H1 (cell line): ENCODE results near the gene BLVRA. TPM values are rescaled to one million over a fixed set of nuclear protein-coding genes. Genes with fewer than 3 reads are reported as not detected.
"Not testable (repeated sequence)": the region's sequence is repeated elsewhere in the genome, so short reads cannot be mapped to it uniquely, and the experiment has no call there.

Source experiments
- CTCF ChIA-PET: fragments of 300-600 bp; sonication (Branson Sonifier 250); formaldehyde crosslinking; loops from one replicate; lab custom pipeline; 2021; ENCODE audit not compliant: partially characterized antibody; lab: Charles Lee
- POLR2A ChIA-PET: fragments of 300-600 bp; sonication (Branson Sonifier 250); formaldehyde crosslinking; loops from one replicate; lab custom pipeline; 2021; ENCODE audit warnings: inconsistent platforms; ENCODE audit not compliant: partially characterized antibody; lab: Charles Lee
- DNase-seq, 2 experiments: peaks; one replicate each; pipeline versions ENCODE4 v3.0.0 to v3.0.0-alpha.2; 2010 to 2022; ENCODE audit warnings: low spot score in 2 of 2, low read depth in 1 of 2, mixed read lengths in 1 of 2
- FAIRE-seq: peaks from 2 replicates; lab custom pipeline; 2011; peaks lifted over from hg19 to GRCh38; lab: Jason Lieb, UNC
- H2AFZ ChIP-seq: 2 replicates; pipeline ENCODE4 v1.8.1; 2012; ENCODE audit warnings: low read length, inconsistent platforms
- H2AK5ac ChIP-seq: 2 replicates; pipeline ENCODE4 v1.6.1; 2013; ENCODE audit warnings: low read depth, low read length
- H2BK120ac ChIP-seq: replicated peaks from 2 replicates; pipeline ENCODE3; 2013; ENCODE audit warnings: low read depth, low read length, inconsistent platforms
- H2BK12ac ChIP-seq: 2 replicates; pipeline ENCODE4 v1.6.1; 2013; ENCODE audit warnings: low read depth, low read length
- H2BK15ac ChIP-seq: 2 replicates; pipeline ENCODE4 v1.6.1; 2013; ENCODE audit warnings: low read length
- H2BK20ac ChIP-seq: 2 replicates; pipeline ENCODE4 v1.6.1; 2013; ENCODE audit warnings: low read length
- H2BK5ac ChIP-seq: 2 replicates; pipeline ENCODE4 v1.6.1; 2013; ENCODE audit warnings: low read depth, low read length
- H3K14ac ChIP-seq: 2 replicates; pipeline ENCODE4 v1.6.1; 2013; ENCODE audit warnings: inconsistent platforms; ENCODE audit not compliant: insufficient read length
- H3K18ac ChIP-seq: 2 replicates; pipeline ENCODE4 v1.6.1; 2013; ENCODE audit warnings: low read length; ENCODE audit errors: extremely low read depth
- H3K23ac ChIP-seq: 2 replicates; pipeline ENCODE4 v1.6.1; 2013; ENCODE audit warnings: inconsistent platforms; ENCODE audit not compliant: insufficient read length
- H3K23me2 ChIP-seq: 2 replicates; pipeline ENCODE4 v1.6.1; 2013; ENCODE audit warnings: low read depth, low read length
- H3K27ac ChIP-seq: 2 replicates; pipeline ENCODE4 v1.6.1; 2011; ENCODE audit warnings: low read depth, low read length, inconsistent platforms
- H3K27me3 ChIP-seq, 4 experiments: replicated peaks in 1 of 4; 1 replicate in 1 of 4; 2 replicates in 3 of 4; pipeline versions ENCODE4 v1.6.1 to v1.8.1; 2011 to 2013; ENCODE audit warnings: low read length in 3 of 4, mild to moderate bottlenecking in 3 of 4, inconsistent platforms in 2 of 4, mixed read lengths in 2 of 4, moderate library complexity in 1 of 4; ENCODE audit not compliant: control insufficient read depth in 3 of 4, insufficient read depth in 3 of 4; ENCODE audit errors: extremely low read depth in 1 of 4
- H3K36me3 ChIP-seq, 4 experiments: 2 replicates each; pipeline versions ENCODE4 v1.6.1 to v1.8.1; 2011 to 2013; ENCODE audit warnings: mild to moderate bottlenecking in 4 of 4, low read length in 3 of 4, moderate library complexity in 2 of 4, control low read depth in 1 of 4, inconsistent platforms in 1 of 4; ENCODE audit not compliant: insufficient read depth in 4 of 4, control insufficient read depth in 2 of 4
- H3K4ac ChIP-seq: replicated peaks from 2 replicates; pipeline ENCODE3; 2013; ENCODE audit warnings: low read length, low read depth, mixed read lengths, inconsistent platforms; ENCODE audit not compliant: insufficient read length
- H3K4me1 ChIP-seq, 4 experiments: replicated peaks in 1 of 4; 1 replicate in 1 of 4; 2 replicates in 3 of 4; pipeline versions ENCODE4 v1.6.1 to v1.8.1; 2011 to 2013; ENCODE audit warnings: low read length in 3 of 4, inconsistent platforms in 2 of 4, mixed read lengths in 1 of 4; ENCODE audit not compliant: insufficient read depth in 4 of 4, control insufficient read depth in 3 of 4
- H3K4me2 ChIP-seq, 2 experiments: 2 replicates each; pipeline versions ENCODE4 v1.6.1 to v1.8.1; 2011 to 2013; ENCODE audit warnings: low read depth in 2 of 2, low read length in 2 of 2, control low read depth in 1 of 2, inconsistent platforms in 1 of 2, mild to moderate bottlenecking in 1 of 2; ENCODE audit not compliant: insufficient read depth in 1 of 2
- H3K4me3 ChIP-seq, 4 experiments: fragments of 200-600, 300-600 bp in 1 of 4; sonication (generic), shearing (Covaris generic), sonication (Bioruptor Twin) in 1 of 4; 2 replicates each; pipeline versions ENCODE4 v1.5.1 to v1.8.1; 2011 to 2016; ENCODE audit warnings: low read length in 4 of 4, low read depth in 3 of 4, control low read depth in 2 of 4, inconsistent platforms in 2 of 4, mild to moderate bottlenecking in 2 of 4, mixed read lengths in 1 of 4, moderate library complexity in 1 of 4; ENCODE audit not compliant: insufficient read depth in 2 of 4; ENCODE audit errors: extremely low read depth in 1 of 4
- H3K56ac ChIP-seq: replicated peaks from 2 replicates; pipeline ENCODE3; 2013; ENCODE audit warnings: low read depth, mild to moderate bottlenecking, mixed read lengths, low read length, inconsistent platforms; ENCODE audit not compliant: insufficient read length
- H3K79me1 ChIP-seq: 2 replicates; pipeline ENCODE4 v1.6.1; 2013; ENCODE audit warnings: low read depth, low read length, control low read depth
- H3K79me2 ChIP-seq, 2 experiments: 2 replicates each; pipeline versions ENCODE4 v1.6.1 to v1.8.1; 2012 to 2013; ENCODE audit warnings: low read length in 2 of 2, mild to moderate bottlenecking in 2 of 2, inconsistent platforms in 1 of 2; ENCODE audit not compliant: insufficient read depth in 2 of 2, control insufficient read depth in 1 of 2
- H3K9ac ChIP-seq, 4 experiments: replicated peaks in 1 of 4; 1 replicate in 1 of 4; 2 replicates in 3 of 4; pipeline versions ENCODE4 v1.6.1 to v1.8.1; 2011 to 2013; ENCODE audit warnings: low read depth in 3 of 4, low read length in 3 of 4, control low read depth in 2 of 4, mild to moderate bottlenecking in 2 of 4, moderate library complexity in 2 of 4, inconsistent platforms in 1 of 4; ENCODE audit errors: extremely low read depth in 1 of 4
- H3K9me3 ChIP-seq, 2 experiments: 2 replicates each; pipeline versions ENCODE4 v1.6.1 to v1.8.1; 2012 to 2013; ENCODE audit warnings: mild to moderate bottlenecking in 2 of 2, moderate library complexity in 2 of 2, control low read depth in 1 of 2, inconsistent platforms in 1 of 2, low read depth in 1 of 2, low read length in 1 of 2, mixed read lengths in 1 of 2; ENCODE audit not compliant: insufficient read depth in 2 of 2
- H4K20me1 ChIP-seq, 2 experiments: replicated peaks in 1 of 2; 2 replicates each; pipeline versions ENCODE3 to v1.8.1; 2011 to 2013; ENCODE audit warnings: inconsistent platforms in 2 of 2, low read length in 2 of 2, mild to moderate bottlenecking in 1 of 2; ENCODE audit not compliant: insufficient read depth in 2 of 2, control insufficient read depth in 1 of 2
- H4K5ac ChIP-seq: 2 replicates; pipeline ENCODE4 v1.6.1; 2013; ENCODE audit warnings: low read length, low read depth, mixed read lengths, inconsistent platforms; ENCODE audit not compliant: insufficient read length
- H4K8ac ChIP-seq: 2 replicates; pipeline ENCODE4 v1.8.0; 2013; ENCODE audit warnings: mild to moderate bottlenecking, moderate library complexity, low read length, inconsistent platforms; ENCODE audit not compliant: insufficient read depth; ENCODE audit errors: extremely low read depth
- H4K91ac ChIP-seq: replicated peaks from 2 replicates; pipeline ENCODE3; 2013; ENCODE audit warnings: low read length, mixed read lengths, inconsistent platforms; ENCODE audit not compliant: insufficient read length
- SP2 ChIP-seq: IDR thresholded peaks from 2 replicates; pipeline ENCODE4 v1.6.1; 2012; ENCODE audit warnings: mild to moderate bottlenecking, low read length, inconsistent platforms
- WGBS, 2 experiments: shearing (Covaris generic) in 1 of 2; methylation state at CpG; one replicate each; pipeline versions ENCODE4 v1.1.6 to v1.1.7; 2013 to 2015; ENCODE audit warnings: low lambda C conversion rate in 2 of 2, mixed read lengths in 2 of 2, inconsistent platforms in 1 of 2, low coverage in 1 of 2, missing lambda C conversion rate in 1 of 2; ENCODE audit not compliant: insufficient replicate concordance in 2 of 2, insufficient coverage in 1 of 2, insufficient read length in 1 of 2; ENCODE audit errors: extremely low coverage in 1 of 2, missing lambda C conversion rate in 1 of 2; 5-methylcytosine and 5-hydroxymethylcytosine counted together
- polyA plus RNA-seq, 7 experiments: library from polyadenylated mRNA; depleted of rRNA in 3 of 7; stranded (reverse) in 5 of 7; unstranded in 2 of 7; fragments of >200 nt in 5 of 7; fragments of 200-250 nt in 2 of 7; gene quantifications; 1 replicate in 5 of 7; 2 replicates in 1 of 7; 4 replicates in 1 of 7; pipeline versions ENCODE4 v1.2.1 to v1.2.3, GENCODE V29; 2011 to 2013; ENCODE audit warnings: missing spikeins in 2 of 7, mixed read lengths in 2 of 7
- total RNA-seq: library from RNA; stranded (reverse); fragmentation: NEBNext Ultra II Directional; extraction: Animal tissue kit (Norgen Biotek cat#: 25700); gene quantifications from 2 replicates; pipeline ENCODE4 v1.2.1, GENCODE V29; 2021
- TF ChIP-seq, protein P1 (sequence below): IDR thresholded peaks from 2 replicates; pipeline ENCODE4 v1.6.1; 2012; ENCODE audit warnings: low read length, inconsistent platforms

BLVRA gene
- total and polyA plus RNA-seq, 2 of the 8 experiments (the other 6 are each of a cell fraction or from before 2014, with no cell fraction given), result 16.1 to 37.1 TPM

DNA sequence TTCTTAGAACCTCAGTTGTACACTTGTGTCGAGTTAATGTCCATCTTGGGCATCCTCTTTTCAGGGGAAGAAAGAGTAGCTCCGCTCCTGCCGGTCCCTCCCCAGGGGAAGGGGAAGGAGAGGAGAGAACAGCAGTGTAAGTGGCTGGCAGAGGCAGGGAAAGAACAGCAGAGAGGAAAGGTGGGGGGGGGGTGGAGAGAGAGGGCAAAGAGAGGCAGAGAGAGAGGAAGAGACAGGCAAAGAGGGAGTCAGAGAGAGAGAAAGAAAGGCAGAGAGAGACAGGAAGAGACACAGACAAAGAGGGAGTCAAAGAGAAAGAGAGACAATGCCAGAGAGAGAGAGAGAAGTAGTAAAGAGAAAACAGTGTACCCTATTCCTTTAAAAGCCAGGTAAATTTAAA lies 56.9 kb downstream of the BLVRA start (continued):
- TF ChIP-seq, protein P1, sequence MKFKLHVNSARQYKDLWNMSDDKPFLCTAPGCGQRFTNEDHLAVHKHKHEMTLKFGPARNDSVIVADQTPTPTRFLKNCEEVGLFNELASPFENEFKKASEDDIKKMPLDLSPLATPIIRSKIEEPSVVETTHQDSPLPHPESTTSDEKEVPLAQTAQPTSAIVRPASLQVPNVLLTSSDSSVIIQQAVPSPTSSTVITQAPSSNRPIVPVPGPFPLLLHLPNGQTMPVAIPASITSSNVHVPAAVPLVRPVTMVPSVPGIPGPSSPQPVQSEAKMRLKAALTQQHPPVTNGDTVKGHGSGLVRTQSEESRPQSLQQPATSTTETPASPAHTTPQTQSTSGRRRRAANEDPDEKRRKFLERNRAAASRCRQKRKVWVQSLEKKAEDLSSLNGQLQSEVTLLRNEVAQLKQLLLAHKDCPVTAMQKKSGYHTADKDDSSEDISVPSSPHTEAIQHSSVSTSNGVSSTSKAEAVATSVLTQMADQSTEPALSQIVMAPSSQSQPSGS, result no peak
- no peak for TF ChIP-seq SP2

DNA sequence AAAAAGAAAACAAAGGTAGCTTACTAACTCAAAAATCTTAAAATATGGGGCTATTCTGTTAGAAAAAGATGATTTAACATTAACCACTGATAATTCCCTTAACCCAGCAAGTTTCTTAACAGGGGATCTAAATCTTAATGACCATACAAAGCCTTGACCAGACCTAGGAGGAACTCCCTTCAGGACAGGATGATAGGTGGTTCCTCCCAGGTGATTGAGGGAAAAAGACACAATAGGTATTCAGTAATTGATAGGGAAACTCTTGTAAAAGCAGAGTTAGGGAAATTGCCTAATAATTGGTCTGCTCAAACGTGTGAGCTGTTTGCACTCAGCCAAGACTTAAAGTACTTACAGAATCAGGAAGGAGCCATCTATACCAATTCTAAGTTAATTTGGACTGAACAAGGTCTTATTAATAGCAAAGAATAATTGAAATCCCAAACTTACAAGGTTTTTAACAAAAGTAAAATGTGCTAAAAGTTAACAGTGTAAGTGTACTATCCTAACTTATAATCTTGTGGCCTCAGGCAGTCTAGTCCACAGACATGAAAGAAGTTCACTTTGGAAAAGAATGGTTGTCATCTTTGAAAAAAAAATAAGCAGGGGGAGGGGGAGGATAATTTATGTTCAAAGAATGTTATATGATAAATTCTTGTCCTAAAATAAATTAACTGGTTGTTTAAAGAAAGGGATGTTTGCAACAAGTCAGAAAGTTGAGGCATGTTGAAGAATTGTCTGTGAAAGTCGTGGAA lies 57.7 kb downstream of the BLVRA start:
- not testable (repeated sequence) for H3K14ac ChIP-seq, H3K4me3 ChIP-seq, H2BK12ac ChIP-seq, H2AK5ac ChIP-seq, H2BK15ac ChIP-seq, H2AFZ ChIP-seq, H2BK120ac ChIP-seq, H3K4me2 ChIP-seq, H3K56ac ChIP-seq, H3K27ac ChIP-seq, H3K9me3 ChIP-seq, FAIRE-seq, H3K4ac ChIP-seq, H3K18ac ChIP-seq, H3K79me2 ChIP-seq, H3K36me3 ChIP-seq, H3K23ac ChIP-seq, H3K27me3 ChIP-seq, H2BK5ac ChIP-seq, H3K4me1 ChIP-seq, H4K8ac ChIP-seq, H2BK20ac ChIP-seq, H3K23me2 ChIP-seq, H4K5ac ChIP-seq, H4K20me1 ChIP-seq, H4K91ac ChIP-seq, DNase-seq, H3K9ac ChIP-seq, H3K79me1 ChIP-seq
- ChIA-PET POLR2A (interaction anchor here (1.2 kb wide), 1 partner anchor 16 kb away, joined by 3 read pairs; no protein-coding TSS in a partner anchor), CTCF (interaction anchor here (0.6 kb wide), 1 partner anchor 12 kb away, joined by 4 read pairs; no protein-coding TSS in a partner anchor)
- 45% methylated on average over 2 of the region's 2 CpGs; no CpG with 5 or more reads in 1 of the 2 experiments for WGBS, 2 experiments
